ENCODE results near the gene ATRX.
"Not testable (repeated sequence)": the region's sequence is repeated elsewhere in the genome, so short reads cannot be mapped to it uniquely, and the experiment has no call there.

Gene ATRX

DNA sequence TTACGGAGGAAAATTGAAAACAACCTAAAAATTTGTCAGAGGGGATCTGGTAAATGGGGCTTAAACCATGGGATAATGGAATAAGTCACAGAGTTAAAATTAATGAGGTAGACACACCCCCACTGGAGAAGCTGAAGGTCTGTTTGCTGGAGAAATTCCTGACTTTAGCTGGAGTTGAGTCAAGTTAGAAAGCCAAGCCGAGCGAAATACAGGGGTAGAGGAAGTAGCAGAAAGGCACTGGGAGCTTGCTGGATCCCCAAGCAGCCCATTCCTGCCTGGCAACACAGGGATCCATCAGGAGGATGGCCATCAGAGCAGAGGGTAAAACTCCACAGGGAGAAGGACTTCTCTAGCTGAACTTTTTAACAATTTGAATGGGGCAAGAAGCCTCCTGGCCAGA, 163.8 kb downstream of the ATRX start:
- no peak for DNase-seq

GRCh38 chrX:77621453-77621852, 164.6 kb downstream of the ATRX start:
- not testable (repeated sequence) for DNase-seq

DNA sequence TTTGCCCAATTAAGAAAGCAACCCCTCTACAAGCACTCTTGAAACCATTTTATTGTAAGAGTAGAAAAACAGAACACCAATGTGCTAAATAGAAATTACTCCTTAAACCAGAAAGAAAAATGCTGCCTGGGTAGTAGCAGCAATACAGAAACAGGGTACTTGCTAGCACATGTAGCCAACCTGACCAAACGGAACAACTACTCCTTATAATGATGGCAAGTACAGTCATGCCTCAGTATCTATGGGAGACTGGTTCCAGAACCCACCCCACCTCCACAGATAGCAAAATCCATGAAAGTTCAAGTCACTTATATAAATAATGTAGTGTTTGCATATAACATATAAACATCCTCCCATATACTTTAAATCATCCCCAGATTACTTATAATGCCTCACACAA, 168.8 kb downstream of the ATRX start:
- DNase-seq = no peak

GRCh38 chrX:77603635-77604336, 182.2 kb downstream of the ATRX start:
- DNase-seq = no peak

DNA sequence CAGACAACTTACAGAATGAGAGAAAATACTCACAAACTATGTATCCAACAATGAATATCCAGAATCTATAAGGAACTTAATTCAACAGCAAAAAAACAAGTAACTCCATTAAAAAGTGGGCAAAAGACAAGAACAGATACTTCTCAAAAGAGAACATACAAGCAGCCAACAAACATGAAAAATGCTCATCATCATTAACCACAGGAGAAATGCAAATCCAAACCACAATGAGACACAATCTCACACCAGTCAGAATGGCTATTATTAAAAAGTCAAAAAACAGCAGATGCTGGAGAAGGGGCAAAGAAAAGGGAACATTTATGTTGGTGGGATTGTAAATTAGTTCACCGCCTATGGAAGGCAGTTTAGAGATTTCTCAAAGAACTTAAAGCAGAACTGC, 188.5 kb downstream of the ATRX start:
- DNase-seq = no peak

GRCh38 chrX:77597090-77597489, 188.9 kb downstream of the ATRX start:
- peak; percentile 46 for DNase-seq

- DNase-seq = peak; percentile 1
Observed at GRCh38 chrX:77595848-77596247, 190.2 kb downstream of the ATRX start.

- DNase-seq = no peak
Observed at GRCh38 chrX:77572322-77572721, 213.7 kb downstream of the ATRX start.

DNA sequence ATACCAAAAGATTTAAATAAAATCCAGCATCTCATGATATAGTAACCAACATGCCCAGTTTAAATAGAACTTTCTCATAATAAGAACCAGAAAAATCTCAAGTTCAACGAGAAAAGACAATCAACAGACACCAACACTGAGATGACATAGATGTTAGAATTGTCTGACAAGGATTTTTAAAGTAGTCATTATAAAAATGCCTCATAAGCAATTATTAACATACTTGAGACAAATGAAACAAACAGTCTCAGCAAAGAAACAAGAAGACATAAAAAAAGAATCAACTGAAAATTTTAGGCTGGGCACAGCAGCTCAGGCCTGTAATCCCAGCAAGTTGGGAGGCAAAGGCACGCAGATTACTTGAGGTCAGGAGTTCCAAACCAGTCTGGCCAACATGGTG, 220.7 kb downstream of the ATRX start:
- no peak for DNase-seq

DNA sequence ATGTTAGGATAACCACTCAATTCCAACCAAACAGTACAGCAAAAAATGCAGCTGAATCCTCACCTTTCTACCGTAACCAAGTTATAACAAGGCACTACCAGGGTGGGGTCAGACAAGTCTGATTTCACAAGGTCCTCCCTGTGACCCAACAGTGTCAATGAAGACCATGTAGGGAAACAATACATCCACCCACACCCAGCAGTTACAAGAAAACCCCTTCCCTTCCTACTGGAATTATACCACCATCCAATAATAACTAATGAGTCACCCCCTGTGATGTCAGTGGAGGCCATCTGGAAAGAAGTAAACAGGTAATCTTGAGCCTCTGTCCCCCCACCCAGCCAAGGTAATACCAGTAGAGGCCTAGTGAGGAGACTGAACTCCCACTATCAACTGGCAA, 221.2 kb downstream of the ATRX start:
- DNase-seq = peak; percentile 0

- DNase-seq = no peak
Observed at GRCh38 chrX:77561372-77561771, 224.6 kb downstream of the ATRX start.

DNA sequence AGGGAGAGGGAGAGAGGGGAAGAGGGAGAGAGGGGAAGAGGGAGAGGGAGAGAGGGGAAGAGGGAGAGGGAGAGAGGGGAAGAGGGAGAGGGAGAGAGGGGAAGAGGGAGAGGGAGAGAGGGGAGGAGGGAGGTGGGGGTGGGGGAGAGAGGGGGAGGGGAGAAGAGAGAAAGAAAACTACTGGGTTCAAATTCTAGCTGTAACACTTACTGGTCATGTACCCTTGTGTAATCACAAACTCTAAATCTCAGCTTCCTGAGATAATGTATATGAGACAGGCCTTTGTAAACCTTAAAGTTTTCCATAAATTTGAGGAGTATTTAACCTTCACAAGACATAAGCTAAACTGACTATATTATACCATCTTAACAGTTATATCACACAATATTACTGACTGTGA, 229.7 kb downstream of the ATRX start:
- DNase-seq = no peak

DNA sequence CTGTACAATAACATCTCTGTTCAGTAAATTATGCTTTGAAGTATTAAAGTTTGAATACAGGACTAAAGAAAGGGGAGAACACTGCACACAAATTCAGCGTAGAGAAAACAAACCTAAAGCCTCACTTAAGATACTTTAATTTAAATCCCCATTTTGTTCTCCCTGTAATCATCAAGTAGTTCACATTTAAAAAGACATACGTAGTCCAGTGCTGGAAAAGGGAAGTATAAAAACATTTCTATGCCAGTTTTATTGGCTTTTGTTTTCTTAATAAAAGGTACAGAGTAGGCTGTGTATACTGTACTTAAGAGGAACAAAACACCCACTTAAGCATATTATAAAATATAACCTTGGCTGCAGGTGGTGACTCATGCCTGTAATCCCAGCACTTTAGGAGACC, 237.3 kb downstream of the ATRX start:
- DNase-seq = no peak

- DNase-seq = not testable (repeated sequence)
Observed at GRCh38 chrX:77539778-77540177, 246.2 kb downstream of the ATRX start.

GRCh38 chrX:77531261-77531660, 254.8 kb downstream of the ATRX start:
- DNase-seq = not testable (repeated sequence)

- DNase-seq = no peak
Observed at GRCh38 chrX:77528034-77528433, 258.0 kb downstream of the ATRX start.

DNA sequence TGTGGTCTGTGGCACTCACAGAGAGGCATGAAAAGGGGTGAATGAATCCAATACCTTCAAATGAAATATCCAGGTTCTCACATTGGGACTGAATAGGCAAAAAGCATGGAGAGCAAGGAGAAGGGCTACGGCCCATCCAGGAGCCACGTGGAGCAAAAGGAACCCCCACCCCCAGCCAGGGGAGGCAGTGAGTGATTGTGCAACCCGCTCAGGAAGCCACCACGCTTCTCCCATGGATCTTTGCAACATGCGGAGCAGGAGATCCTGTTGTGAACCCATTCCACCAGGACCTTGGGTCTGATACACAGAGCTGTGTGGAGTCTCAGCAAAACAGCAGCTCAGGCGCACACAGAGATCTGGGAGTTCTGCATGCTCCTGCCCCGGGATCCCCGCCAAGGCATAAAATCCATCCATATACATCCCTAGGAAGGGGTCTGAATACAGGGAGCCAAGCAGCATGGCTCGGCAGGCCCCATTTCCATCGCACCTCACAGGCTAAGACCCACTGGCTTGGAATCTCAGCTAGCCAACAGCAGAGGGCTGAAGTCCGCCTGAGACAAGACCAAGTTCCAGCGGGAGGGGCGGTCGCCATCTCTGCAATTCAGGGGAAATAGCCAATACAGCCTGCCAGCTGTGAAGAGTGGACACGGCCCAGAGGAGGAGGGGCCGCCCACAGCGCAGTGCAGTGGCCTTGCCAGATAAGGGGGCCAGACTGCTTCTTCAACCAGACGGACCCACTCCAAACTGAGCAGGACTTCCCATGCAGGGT, 258.6 kb downstream of the ATRX start:
- no peak for DNase-seq

DNA sequence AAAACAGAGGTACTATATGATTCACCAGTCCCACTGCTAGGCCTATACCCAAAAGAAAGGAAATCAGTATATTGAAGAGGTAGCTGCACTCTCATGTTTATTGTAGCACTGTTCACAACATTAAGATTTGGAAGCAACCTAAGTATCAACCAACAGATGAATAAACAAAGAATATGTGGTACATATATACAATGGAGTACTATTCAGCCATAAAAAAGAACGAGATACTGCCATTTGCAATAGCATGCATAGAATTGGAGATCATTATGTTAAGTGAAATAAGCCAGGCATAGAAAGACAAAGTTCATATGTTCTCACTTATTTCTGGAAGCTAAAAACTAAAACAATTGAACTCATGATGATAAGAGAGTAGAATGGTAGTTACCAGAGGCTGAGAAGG, 266.3 kb downstream of the ATRX start:
- DNase-seq = no peak

DNA sequence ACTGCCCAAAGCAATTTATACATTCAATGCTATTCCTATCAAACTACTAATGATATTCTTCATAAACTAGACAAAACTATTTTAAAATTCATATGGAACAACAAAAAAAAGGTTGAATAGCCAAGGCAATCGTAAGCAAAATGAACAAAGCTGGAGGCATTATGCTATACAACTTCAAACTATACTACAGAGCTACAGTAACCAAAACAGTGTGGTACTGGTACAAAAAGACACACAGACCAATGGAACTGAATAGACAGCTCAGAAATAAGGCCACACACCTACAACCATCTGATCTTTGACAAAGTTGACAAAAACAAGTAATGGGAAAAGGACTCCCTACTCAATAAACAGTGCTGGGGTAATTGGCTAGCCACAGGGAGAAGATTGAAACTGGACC, 271.8 kb downstream of the ATRX start:
- no peak for DNase-seq

DNA sequence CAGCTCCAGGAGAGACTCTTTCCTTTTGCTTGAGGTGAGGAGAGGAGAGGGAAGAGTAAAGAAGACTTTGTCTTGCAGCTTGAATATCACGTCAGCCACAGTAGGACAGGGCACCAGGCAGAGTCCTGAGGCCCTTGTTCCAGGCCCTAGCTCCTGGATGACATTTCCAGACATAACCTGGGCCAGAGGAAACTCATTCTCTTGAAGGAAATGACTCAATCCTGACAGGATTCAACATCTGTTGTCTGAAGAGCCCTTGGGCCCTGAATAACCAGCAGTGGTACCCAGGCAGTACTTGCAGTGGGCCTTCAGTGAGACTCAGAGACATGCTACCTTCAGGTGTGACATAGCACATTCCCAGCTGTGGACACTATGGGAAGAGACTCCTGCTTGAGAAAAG, 276.0 kb downstream of the ATRX start:
- no peak for DNase-seq

GRCh38 chrX:77505227-77505626, 280.8 kb downstream of the ATRX start:
- peak; percentile 52 for DNase-seq

- no peak for DNase-seq
Observed at GRCh38 chrX:77502951-77503525, 283.0 kb downstream of the ATRX start.

GRCh38 chrX:77500164-77500563, 285.9 kb downstream of the ATRX start:
- not testable (repeated sequence) for DNase-seq

Data from fibroblast of skin of back (primary cell).